Activated CD4-positive, alpha-beta T cell treated with anti-CD3 and anti-CD28 coated beads, Interleukin-2, amount 50 U/mL, for 4 hours (primary cell): ENCODE data around the gene ANGPTL3.
"Not testable (repeated sequence)": the region's sequence is repeated elsewhere in the genome, so short reads cannot be mapped to it uniquely, and the experiment has no call there.

Source experiments
- DNase-seq, 2 experiments: peaks; one replicate each; pipeline ENCODE4 v3.0.0-alpha.2; 2020

ANGPTL3 gene

GRCh38 chr1:62597281-62597680, at the start of gene ANGPTL3:
Gene ANGPTL3 (plus strand): TSS chr1:62597520. CDS start chr1:62597567, 47 bp downstream.
- DNase-seq: no peak

- no peak for DNase-seq
Measured at GRCh38 chr1:62561306-62561705, 36.0 kb upstream of the ANGPTL3 start.

GRCh38 chr1:62567182-62567581, 30.1 kb upstream of the ANGPTL3 start:
- not testable (repeated sequence) for DNase-seq

GRCh38 chr1:62567926-62568325, 29.4 kb upstream of the ANGPTL3 start:
- not testable (repeated sequence) for DNase-seq

GRCh38 chr1:62571517-62571916, 25.8 kb upstream of the ANGPTL3 start:
- DNase-seq: not testable (repeated sequence)

- DNase-seq: no peak
Measured at GRCh38 chr1:62572476-62572875, 24.8 kb upstream of the ANGPTL3 start.

- no peak for DNase-seq
Measured at GRCh38 chr1:62573675-62574074, 23.6 kb upstream of the ANGPTL3 start.

- DNase-seq: no peak
Measured at GRCh38 chr1:62585469-62586155, 11.7 kb upstream of the ANGPTL3 start.

- no peak for DNase-seq
Measured at GRCh38 chr1:62588000-62588399, 9.3 kb upstream of the ANGPTL3 start.

- no peak for DNase-seq
Measured at GRCh38 chr1:62589321-62589720, 8.0 kb upstream of the ANGPTL3 start.

- no peak for DNase-seq
Measured at GRCh38 chr1:62590255-62590969, 6.9 kb upstream of the ANGPTL3 start.

- no peak for DNase-seq
Measured at GRCh38 chr1:62590970-62591368, 6.4 kb upstream of the ANGPTL3 start.

GRCh38 chr1:62593825-62594394, 3.4 kb upstream of the ANGPTL3 start:
- DNase-seq: no peak

- DNase-seq: no peak
Measured at GRCh38 chr1:62595647-62596046, 1.7 kb upstream of the ANGPTL3 start.

GRCh38 chr1:62599044-62599443, 1.7 kb downstream of the ANGPTL3 start:
- no peak for DNase-seq

- no peak for DNase-seq
Measured at GRCh38 chr1:62601457-62601856, 4.1 kb downstream of the ANGPTL3 start.

GRCh38 chr1:62608905-62609304, 11.6 kb downstream of the ANGPTL3 start:
- no peak for DNase-seq

- not testable (repeated sequence) for DNase-seq
Measured at GRCh38 chr1:62610588-62610987, 13.3 kb downstream of the ANGPTL3 start.

- no peak for DNase-seq
Measured at GRCh38 chr1:62612770-62613169, 15.4 kb downstream of the ANGPTL3 start.

GRCh38 chr1:62613325-62613727, 16.0 kb downstream of the ANGPTL3 start:
- DNase-seq: no peak

- DNase-seq: no peak
Measured at GRCh38 chr1:62613890-62614289, 16.6 kb downstream of the ANGPTL3 start.

- no peak for DNase-seq
Measured at GRCh38 chr1:62621907-62622306, 24.6 kb downstream of the ANGPTL3 start.

GRCh38 chr1:62625415-62625814, 28.1 kb downstream of the ANGPTL3 start:
- no peak for DNase-seq

GRCh38 chr1:62628506-62628905, 31.2 kb downstream of the ANGPTL3 start:
- no peak for DNase-seq
